Mesendoderm (in vitro differentiated cells): ENCODE data around the gene KCNC1.

Source experiments
- DNase-seq: peaks from one replicate; pipeline ENCODE4 v3.0.0; 2013
- H2AK5ac ChIP-seq: 2 replicates; pipeline ENCODE4 v1.6.1; 2013; ENCODE audit warnings: low read length, inconsistent platforms
- H2BK120ac ChIP-seq: 2 replicates; pipeline ENCODE4 v1.6.1; 2013; ENCODE audit warnings: low read depth, mild to moderate bottlenecking, low read length, moderate library complexity, mixed read lengths
- H2BK15ac ChIP-seq: replicated peaks from 2 replicates; pipeline ENCODE4 v1.6.1; 2013; ENCODE audit warnings: low read depth, mild to moderate bottlenecking, moderate library complexity
- H2BK5ac ChIP-seq: 2 replicates; pipeline ENCODE4 v1.6.1; 2013; ENCODE audit warnings: low read length, inconsistent platforms
- H3K18ac ChIP-seq: 2 replicates; pipeline ENCODE4 v1.6.1; 2013; ENCODE audit warnings: mild to moderate bottlenecking, low read length, mixed read lengths
- H3K23ac ChIP-seq: one replicate; pipeline ENCODE4 v1.6.1; 2013; ENCODE audit warnings: low read length
- H3K27ac ChIP-seq: 2 replicates; pipeline ENCODE4 v1.5.1; 2013; ENCODE audit warnings: low read depth, mild to moderate bottlenecking, inconsistent platforms, low read length, moderate library complexity
- H3K27me3 ChIP-seq: 2 replicates; pipeline ENCODE4 v1.6.1; 2013; ENCODE audit warnings: low read length, control low read depth, mild to moderate bottlenecking, inconsistent platforms; ENCODE audit not compliant: insufficient read depth, poor library complexity
- H3K36me3 ChIP-seq: 2 replicates; pipeline ENCODE4 v1.6.1; 2013; ENCODE audit warnings: low read length, inconsistent platforms; ENCODE audit not compliant: control insufficient read depth, insufficient read depth
- H3K4ac ChIP-seq: one replicate; pipeline ENCODE4 v1.6.1; 2013; ENCODE audit warnings: low read depth, mild to moderate bottlenecking, low read length, moderate library complexity
- H3K4me1 ChIP-seq: 2 replicates; pipeline ENCODE4 v1.6.1; 2013; ENCODE audit warnings: low read depth, low read length, inconsistent platforms; ENCODE audit not compliant: control insufficient read depth
- H3K4me2 ChIP-seq: 2 replicates; pipeline ENCODE4 v1.6.1; 2013; ENCODE audit warnings: low read length
- H3K4me3 ChIP-seq: 2 replicates; pipeline ENCODE4 v1.5.1; 2013; ENCODE audit warnings: mild to moderate bottlenecking, low read length
- H3K56ac ChIP-seq: one replicate; pipeline ENCODE4 v1.6.1; 2013; ENCODE audit warnings: low read length
- H3K79me1 ChIP-seq: 2 replicates; pipeline ENCODE4 v1.6.1; 2013; ENCODE audit warnings: low read length, inconsistent platforms
- H3K79me2 ChIP-seq: 2 replicates; pipeline ENCODE4 v1.6.1; 2013; ENCODE audit warnings: mild to moderate bottlenecking, low read length; ENCODE audit not compliant: control insufficient read depth, insufficient read depth
- H3K9ac ChIP-seq: 2 replicates; pipeline ENCODE4 v1.6.1; 2013; ENCODE audit warnings: low read length, inconsistent platforms
- H4K5ac ChIP-seq: one replicate; pipeline ENCODE4 v1.6.1; 2013; ENCODE audit warnings: low read length
- H4K8ac ChIP-seq: one replicate; pipeline ENCODE4 v1.6.1; 2013; ENCODE audit warnings: low read depth, mild to moderate bottlenecking, control low read depth, low read length, moderate library complexity
- WGBS: extraction: QIAGEN DNeasy Blood & Tissue Kit; methylation state at CpG from one replicate; pipeline ENCODE4 v1.1.7; 2013; ENCODE audit warnings: low lambda C conversion rate, missing lambda C conversion rate; ENCODE audit not compliant: insufficient coverage; ENCODE audit errors: extremely low coverage; 5-methylcytosine and 5-hydroxymethylcytosine counted together

KCNC1 gene

DNA sequence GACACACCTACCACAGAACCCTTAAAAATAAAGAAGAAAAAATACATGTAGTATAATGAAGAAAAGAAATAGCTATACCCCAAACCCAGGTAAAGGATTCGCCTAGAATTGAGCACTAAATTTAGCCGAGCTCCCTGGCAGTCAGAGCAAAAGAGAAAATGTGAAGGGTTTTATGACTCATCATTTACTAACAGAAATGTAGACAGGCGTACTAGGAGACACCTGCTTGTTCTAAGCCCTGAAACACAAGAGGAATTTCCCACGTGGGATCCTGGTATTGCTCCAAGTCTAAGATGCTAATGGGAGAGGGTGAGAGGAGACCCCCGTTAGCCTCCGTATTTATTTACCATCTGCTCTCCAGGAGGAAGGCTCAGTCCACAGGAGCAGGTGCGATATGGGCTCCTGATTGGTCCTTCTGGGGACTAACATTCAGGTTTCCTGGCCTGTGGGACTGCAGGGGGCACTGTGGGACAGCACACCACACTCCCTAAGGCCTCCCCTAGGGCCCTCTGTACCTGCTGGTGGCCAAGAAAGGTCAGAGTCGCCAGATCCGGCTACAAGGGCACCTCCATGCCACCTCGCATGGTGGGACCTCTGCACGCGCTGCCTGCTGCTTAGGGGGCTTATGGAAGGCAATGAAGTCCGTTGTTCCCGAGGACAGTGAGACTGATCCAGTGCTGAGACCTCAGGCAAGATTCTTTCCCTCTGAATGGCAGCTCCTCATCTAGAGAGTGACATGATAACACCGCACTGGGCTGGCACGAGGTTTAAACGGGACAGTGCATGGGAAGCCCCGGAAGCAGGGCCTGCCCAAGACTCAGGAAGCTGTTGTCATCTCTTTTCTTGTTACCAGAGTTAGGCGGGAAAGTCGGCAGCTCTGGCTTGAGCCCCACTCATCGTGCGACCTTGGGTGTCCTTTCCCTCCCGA is 25.8 kb downstream of the KCNC1 start:
- H3K4me2 ChIP-seq, result no peak overlapping the region
- H3K4me1 ChIP-seq, result no peaks in the 10 kb centered on the region
- H3K4ac ChIP-seq, result no peak overlapping the region
- H3K23ac ChIP-seq, result no peak overlapping the region
- no peak overlapping the region for H4K5ac ChIP-seq
- H4K8ac ChIP-seq, result no peak overlapping the region
- no peak overlapping the region for H2BK5ac ChIP-seq
- no peak overlapping the region for H3K56ac ChIP-seq
- H3K9ac ChIP-seq, result no peak overlapping the region
- no peak overlapping the region for H2BK120ac ChIP-seq
- no peak overlapping the region for H2BK15ac ChIP-seq
- no peak overlapping the region for H3K4me3 ChIP-seq
- no peak overlapping the region for H3K18ac ChIP-seq
- no peaks in the 10 kb centered on the region for H3K79me2 ChIP-seq
- no peaks in the 10 kb centered on the region for H3K36me3 ChIP-seq
- peak; percentile 86 for DNase-seq
- no peaks in the 10 kb centered on the region for H3K79me1 ChIP-seq
- H2AK5ac ChIP-seq, result no peak overlapping the region
- no peak overlapping the region for H3K27ac ChIP-seq
- no peaks in the 10 kb centered on the region for H3K27me3 ChIP-seq
- WGBS, result no CpG with 5 or more reads among the region's 23 CpGs

DNA sequence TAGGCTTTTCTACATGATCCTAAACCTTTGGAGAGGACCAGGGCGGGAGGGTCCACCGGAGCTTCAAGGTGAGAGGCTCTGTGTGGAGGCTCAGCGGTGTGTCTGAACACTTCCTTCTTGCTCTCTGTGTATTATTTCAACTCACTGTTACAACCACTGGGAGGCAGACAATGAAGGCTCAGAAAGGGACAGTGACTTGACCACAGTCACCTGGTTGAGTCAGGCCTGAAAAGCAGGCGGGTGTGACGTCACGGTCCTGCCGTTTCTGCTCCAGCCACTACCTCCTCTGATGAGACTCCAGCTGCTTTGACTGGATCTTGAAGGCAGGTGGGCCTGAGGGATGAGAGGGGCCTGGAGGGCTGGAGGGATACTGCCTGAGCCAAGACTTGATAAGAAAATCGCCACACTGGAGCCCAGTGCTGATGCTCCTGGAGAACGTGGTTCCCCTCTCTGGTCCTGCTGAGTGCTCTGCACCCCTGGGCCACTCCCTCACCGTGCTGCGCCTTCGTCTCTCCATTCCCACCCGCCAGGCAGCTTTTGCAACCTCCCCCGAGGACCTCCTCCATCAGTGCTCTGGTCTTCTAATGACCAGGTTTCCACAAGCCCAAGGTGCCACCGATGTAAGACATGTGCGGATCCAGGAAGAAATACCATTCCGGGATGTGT is 27.9 kb downstream of the KCNC1 start:
- no peak overlapping the region for H3K4ac ChIP-seq
- H3K9ac ChIP-seq, result no peak overlapping the region
- H3K56ac ChIP-seq, result no peak overlapping the region
- H3K27me3 ChIP-seq, result no peaks in the 10 kb centered on the region
- H2BK15ac ChIP-seq, result no peak overlapping the region
- no peak overlapping the region for H2BK5ac ChIP-seq
- H3K27ac ChIP-seq, result no peak overlapping the region
- no peaks in the 10 kb centered on the region for H3K36me3 ChIP-seq
- no peak overlapping the region for H3K18ac ChIP-seq
- no peaks in the 10 kb centered on the region for H3K79me1 ChIP-seq
- no peak overlapping the region for H2AK5ac ChIP-seq
- no CpG with 5 or more reads among the region's 17 CpGs for WGBS
- H3K79me2 ChIP-seq, result no peaks in the 10 kb centered on the region
- no peak overlapping the region for H4K8ac ChIP-seq
- no peak overlapping the region for H3K4me2 ChIP-seq
- no peak overlapping the region for H2BK120ac ChIP-seq
- no peaks in the 10 kb centered on the region for H3K4me1 ChIP-seq
- DNase-seq, result no peak
- H3K4me3 ChIP-seq, result no peak overlapping the region
- H4K5ac ChIP-seq, result no peak overlapping the region
- H3K23ac ChIP-seq, result no peak overlapping the region

DNA sequence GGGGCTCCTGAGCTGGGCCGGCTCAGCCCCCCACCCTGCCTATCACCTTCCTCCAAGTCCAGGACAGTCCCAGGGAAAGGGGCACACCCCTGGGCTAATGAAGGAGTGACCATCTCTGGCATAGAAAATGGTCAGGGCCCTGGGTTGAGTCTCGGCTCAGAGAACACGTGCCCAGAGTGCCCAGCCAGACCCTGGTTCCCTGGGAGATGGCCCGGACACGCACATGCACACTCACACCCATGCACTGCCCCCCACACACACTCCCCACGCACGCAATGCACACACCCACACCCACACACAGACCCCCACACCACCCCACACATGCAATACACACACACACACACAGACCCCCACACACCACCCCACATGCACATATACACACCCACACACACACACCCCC is 28.7 kb downstream of the KCNC1 start:
- Histone ChIP-seq H4K8ac (no peak overlapping the region), H3K4ac (no peak overlapping the region), H3K56ac (no peak overlapping the region), H3K27ac (no peak overlapping the region), H2BK15ac (no peak overlapping the region), H2AK5ac (no peak overlapping the region), H3K23ac (no peak overlapping the region), H4K5ac (no peak overlapping the region), H2BK5ac (no peak overlapping the region), H3K4me2 (no peak overlapping the region), H3K79me1 (no peaks in the 10 kb centered on the region), H3K79me2 (no peaks in the 10 kb centered on the region), H3K4me3 (no peak overlapping the region), H3K36me3 (no peaks in the 10 kb centered on the region), H3K4me1 (no peaks in the 10 kb centered on the region), H3K9ac (no peak overlapping the region), H3K18ac (no peak overlapping the region), H2BK120ac (no peak overlapping the region), H3K27me3 (no peaks in the 10 kb centered on the region)
- no CpG with 5 or more reads among the region's 7 CpGs for WGBS
- no peak for DNase-seq

GRCh38 chr11:17763703-17764102 is 29.1 kb downstream of the KCNC1 start:
- Histone ChIP-seq H3K9ac (no peak overlapping the region), H3K18ac (no peak overlapping the region), H2AK5ac (no peak overlapping the region), H3K36me3 (no peaks in the 10 kb centered on the region), H4K5ac (no peak overlapping the region), H2BK120ac (no peak overlapping the region), H3K56ac (no peak overlapping the region), H2BK5ac (no peak overlapping the region), H3K79me1 (no peaks in the 10 kb centered on the region), H2BK15ac (no peak overlapping the region), H3K79me2 (no peaks in the 10 kb centered on the region), H3K4me1 (no peaks in the 10 kb centered on the region), H3K4me3 (no peak overlapping the region), H3K4ac (no peak overlapping the region), H4K8ac (no peak overlapping the region), H3K27ac (no peak overlapping the region), H3K27me3 (no peaks in the 10 kb centered on the region), H3K23ac (no peak overlapping the region), H3K4me2 (no peak overlapping the region)
- no peak for DNase-seq
- WGBS, result no CpG with 5 or more reads among the region's 3 CpGs

- Histone ChIP-seq H3K23ac (no peak overlapping the region), H3K4me1 (no peaks in the 10 kb centered on the region), H2BK120ac (no peak overlapping the region), H3K18ac (no peak overlapping the region), H3K56ac (no peak overlapping the region), H3K9ac (no peak overlapping the region), H2BK5ac (no peak overlapping the region), H3K4ac (no peak overlapping the region), H3K27me3 (no peaks in the 10 kb centered on the region), H2BK15ac (no peak overlapping the region), H3K4me2 (no peak overlapping the region), H4K5ac (no peak overlapping the region), H2AK5ac (no peak overlapping the region), H4K8ac (no peak overlapping the region), H3K27ac (peak overlapping the region; percentile 14), H3K79me1 (no peaks in the 10 kb centered on the region), H3K4me3 (no peak overlapping the region), H3K36me3 (no peaks in the 10 kb centered on the region), H3K79me2 (no peaks in the 10 kb centered on the region)
- DNase-seq, result no peak
- no CpG with 5 or more reads among the region's 19 CpGs for WGBS
Measured at GRCh38 chr11:17764446-17765218, 30.1 kb downstream of the KCNC1 start.
